Measurements from ENCODE around the gene TMEM62. TPM values are rescaled to one million over a fixed set of nuclear protein-coding genes. Genes with fewer than 3 reads are reported as not detected.

Gene TMEM62
- polyA plus RNA-seq, 1 donor (not counting 4 experiments of a cell fraction or from before 2014, with no cell fraction given) = 5.5 TPM

GRCh38 chr15:43187544-43188155, 54.3 kb downstream of the TMEM62 start:
- no peaks in the 10 kb centered on the region for H4K20me1 ChIP-seq (ENCODE audit: control insufficient read depth, extremely low read depth, insufficient read depth, low read length)
- FAIRE-seq (no peak), DNase-seq (ENCODE audit: low read depth, low spot score) (peak; percentile 41)
- no peak overlapping the region for H2AFZ ChIP-seq (ENCODE audit: control insufficient read depth, low read length)
- dilution Hi-C loops (cut with MboI; ENCODE audit: extremely low pct_ligation_motif_present, low sequenced_read_pairs) = no loop called here
- no peaks in the 10 kb centered on the region for H3K9me3 ChIP-seq (ENCODE audit: control insufficient read depth, low read depth, low read length)
- no peaks in the 10 kb centered on the region for H3K27me3 ChIP-seq (ENCODE audit: control insufficient read depth, extremely low read depth, insufficient read depth, low read length)
- H3K36me3 ChIP-seq (ENCODE audit: control insufficient read depth in 2 of 2, extremely low read depth in 1 of 2, insufficient read depth in 2 of 2, low read length in 2 of 2) = peaks cover 12 to 14% of the 10 kb centered on the region in 2 experiments
- no peaks in the 10 kb centered on the region for H3K9me1 ChIP-seq (ENCODE audit: control insufficient read depth, extremely low read depth, insufficient read depth, low read length)
- no peak overlapping the region for H3K9ac ChIP-seq (ENCODE audit: control insufficient read depth, extremely low read depth, insufficient read depth, low read length)
- H3K27ac ChIP-seq (ENCODE audit: control insufficient read depth, insufficient read depth, low read length) = no peak overlapping the region
- H3K79me2 ChIP-seq (ENCODE audit: control insufficient read depth, insufficient read depth, low read length) = peaks cover 2% of the 10 kb centered on the region
- H3K4me3 ChIP-seq (ENCODE audit: control insufficient read depth in 2 of 3, extremely low read depth in 1 of 3, insufficient read depth in 2 of 3, low read depth in 1 of 3, low read length in 3 of 3) = no peak overlapping the region
- H3K4me2 ChIP-seq (ENCODE audit: control insufficient read depth, extremely low read depth, insufficient read depth, low read depth, low read length) = no peak overlapping the region
- TF ChIP-seq, protein P1, sequence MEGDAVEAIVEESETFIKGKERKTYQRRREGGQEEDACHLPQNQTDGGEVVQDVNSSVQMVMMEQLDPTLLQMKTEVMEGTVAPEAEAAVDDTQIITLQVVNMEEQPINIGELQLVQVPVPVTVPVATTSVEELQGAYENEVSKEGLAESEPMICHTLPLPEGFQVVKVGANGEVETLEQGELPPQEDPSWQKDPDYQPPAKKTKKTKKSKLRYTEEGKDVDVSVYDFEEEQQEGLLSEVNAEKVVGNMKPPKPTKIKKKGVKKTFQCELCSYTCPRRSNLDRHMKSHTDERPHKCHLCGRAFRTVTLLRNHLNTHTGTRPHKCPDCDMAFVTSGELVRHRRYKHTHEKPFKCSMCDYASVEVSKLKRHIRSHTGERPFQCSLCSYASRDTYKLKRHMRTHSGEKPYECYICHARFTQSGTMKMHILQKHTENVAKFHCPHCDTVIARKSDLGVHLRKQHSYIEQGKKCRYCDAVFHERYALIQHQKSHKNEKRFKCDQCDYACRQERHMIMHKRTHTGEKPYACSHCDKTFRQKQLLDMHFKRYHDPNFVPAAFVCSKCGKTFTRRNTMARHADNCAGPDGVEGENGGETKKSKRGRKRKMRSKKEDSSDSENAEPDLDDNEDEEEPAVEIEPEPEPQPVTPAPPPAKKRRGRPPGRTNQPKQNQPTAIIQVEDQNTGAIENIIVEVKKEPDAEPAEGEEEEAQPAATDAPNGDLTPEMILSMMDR (optimal IDR thresholded peaks at IDR 0.05 in 1 of 3, IDR thresholded peaks at IDR 0.05 in 1 of 3, conservative IDR thresholded peaks at IDR 0.05 in 1 of 3; ENCODE audit: extremely low read depth in 1 of 3, insufficient read depth in 2 of 3, low read length in 3 of 3) = peak in 2 of 3 experiments; percentile 35 to 60
- no peak for TF ChIP-seq EZH2 (IDR thresholded peaks at IDR 0.05; ENCODE audit: low read length)
- H3K4me1 ChIP-seq (ENCODE audit: control insufficient read depth, extremely low read depth, insufficient read depth, low read length) = peaks cover 9% of the 10 kb centered on the region

GRCh38 chr15:43189296-43189695, 55.9 kb downstream of the TMEM62 start:
- peaks cover 9% of the 10 kb centered on the region for H3K4me1 ChIP-seq (ENCODE audit: control insufficient read depth, extremely low read depth, insufficient read depth, low read length)
- H3K4me2 ChIP-seq (ENCODE audit: control insufficient read depth, extremely low read depth, insufficient read depth, low read depth, low read length) = no peak overlapping the region
- no peak overlapping the region for H3K4me3 ChIP-seq (ENCODE audit: control insufficient read depth in 2 of 3, extremely low read depth in 1 of 3, insufficient read depth in 2 of 3, low read depth in 1 of 3, low read length in 3 of 3)
- no peak for DNase-seq (ENCODE audit: low read depth, low spot score)
- no peaks in the 10 kb centered on the region for H3K9me3 ChIP-seq (ENCODE audit: control insufficient read depth, low read depth, low read length)
- H3K79me2 ChIP-seq (ENCODE audit: control insufficient read depth, insufficient read depth, low read length) = peaks cover 2% of the 10 kb centered on the region
- H3K27me3 ChIP-seq (ENCODE audit: control insufficient read depth, extremely low read depth, insufficient read depth, low read length) = no peaks in the 10 kb centered on the region
- no peak for TF ChIP-seq EZH2 (IDR thresholded peaks at IDR 0.05; ENCODE audit: low read length)
- TF ChIP-seq, protein P1 (optimal IDR thresholded peaks at IDR 0.05 in 1 of 3, IDR thresholded peaks at IDR 0.05 in 1 of 3, conservative IDR thresholded peaks at IDR 0.05 in 1 of 3; ENCODE audit: extremely low read depth in 1 of 3, insufficient read depth in 2 of 3, low read length in 3 of 3) = no peak
- H4K20me1 ChIP-seq (ENCODE audit: control insufficient read depth, extremely low read depth, insufficient read depth, low read length) = no peaks in the 10 kb centered on the region
- H2AFZ ChIP-seq (ENCODE audit: control insufficient read depth, low read length) = no peak overlapping the region
- H3K9me1 ChIP-seq (ENCODE audit: control insufficient read depth, extremely low read depth, insufficient read depth, low read length) = no peaks in the 10 kb centered on the region
- H3K27ac ChIP-seq (ENCODE audit: control insufficient read depth, insufficient read depth, low read length) = no peak overlapping the region
- dilution Hi-C loops (cut with MboI; ENCODE audit: extremely low pct_ligation_motif_present, low sequenced_read_pairs) = no loop called here
- H3K36me3 ChIP-seq (ENCODE audit: control insufficient read depth in 2 of 2, extremely low read depth in 1 of 2, insufficient read depth in 2 of 2, low read length in 2 of 2) = peaks cover 15 to 17% of the 10 kb centered on the region in 2 experiments
- H3K9ac ChIP-seq (ENCODE audit: control insufficient read depth, extremely low read depth, insufficient read depth, low read length) = no peak overlapping the region
- no peak for FAIRE-seq
